Measurements from ENCODE around the gene WDR41.
"Not testable (repeated sequence)": the region's sequence is repeated elsewhere in the genome, so short reads cannot be mapped to it uniquely, and the experiment has no call there.

The WDR41 gene, protein sequence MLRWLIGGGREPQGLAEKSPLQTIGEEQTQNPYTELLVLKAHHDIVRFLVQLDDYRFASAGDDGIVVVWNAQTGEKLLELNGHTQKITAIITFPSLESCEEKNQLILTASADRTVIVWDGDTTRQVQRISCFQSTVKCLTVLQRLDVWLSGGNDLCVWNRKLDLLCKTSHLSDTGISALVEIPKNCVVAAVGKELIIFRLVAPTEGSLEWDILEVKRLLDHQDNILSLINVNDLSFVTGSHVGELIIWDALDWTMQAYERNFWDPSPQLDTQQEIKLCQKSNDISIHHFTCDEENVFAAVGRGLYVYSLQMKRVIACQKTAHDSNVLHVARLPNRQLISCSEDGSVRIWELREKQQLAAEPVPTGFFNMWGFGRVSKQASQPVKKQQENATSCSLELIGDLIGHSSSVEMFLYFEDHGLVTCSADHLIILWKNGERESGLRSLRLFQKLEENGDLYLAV
- 6.8 to 17.0 reads per million in 2 donors for total RNA-seq

DNA sequence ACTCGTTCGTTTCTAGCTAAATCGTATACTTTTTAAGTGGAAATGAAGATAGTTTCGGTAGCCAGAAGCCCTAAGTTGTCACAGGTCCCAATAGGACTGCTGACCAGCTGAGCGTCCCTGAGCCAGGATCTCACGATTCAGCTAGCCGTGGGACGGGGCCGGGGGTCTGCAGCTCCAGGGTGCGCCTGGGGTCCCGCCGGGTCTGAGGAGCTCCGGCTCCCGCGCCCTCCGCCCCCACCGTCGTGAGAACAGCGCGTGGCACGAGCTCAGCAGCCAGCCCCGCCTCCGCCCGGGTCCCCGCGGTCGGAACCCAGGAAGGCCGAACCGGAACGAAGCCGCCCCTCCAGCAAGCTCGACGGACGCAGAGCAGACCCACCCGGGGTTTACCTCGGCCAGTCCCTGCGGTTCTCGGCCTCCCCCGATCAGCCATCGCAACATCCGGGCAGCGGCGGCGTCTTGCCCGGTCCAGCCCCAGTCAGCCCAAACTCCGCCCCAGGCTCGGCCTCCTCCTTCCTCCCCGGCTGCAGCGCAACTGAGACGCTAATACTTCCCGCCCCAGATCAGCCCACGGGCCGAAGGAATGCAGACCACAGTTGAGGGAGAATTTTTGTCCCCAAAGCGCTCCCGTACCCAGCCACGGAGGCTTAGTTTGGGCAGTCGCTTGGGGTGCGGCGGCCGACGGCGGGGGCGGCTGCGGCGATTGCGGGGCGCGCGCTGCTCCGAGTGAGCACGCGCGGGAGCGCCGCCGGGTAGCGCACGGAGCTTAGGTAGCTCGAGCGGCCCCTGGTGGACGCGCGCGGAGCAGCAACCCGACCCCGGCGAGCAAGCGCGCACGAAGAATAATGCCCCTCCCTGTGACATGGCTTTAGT, at the start of gene WDR41:
WDR41 (minus strand) TSS at position 534 of the 870 bp plus-strand sequence; CDS start at position 438, 96 bp downstream.
- peak; percentile 78 for DNase-seq

DNA sequence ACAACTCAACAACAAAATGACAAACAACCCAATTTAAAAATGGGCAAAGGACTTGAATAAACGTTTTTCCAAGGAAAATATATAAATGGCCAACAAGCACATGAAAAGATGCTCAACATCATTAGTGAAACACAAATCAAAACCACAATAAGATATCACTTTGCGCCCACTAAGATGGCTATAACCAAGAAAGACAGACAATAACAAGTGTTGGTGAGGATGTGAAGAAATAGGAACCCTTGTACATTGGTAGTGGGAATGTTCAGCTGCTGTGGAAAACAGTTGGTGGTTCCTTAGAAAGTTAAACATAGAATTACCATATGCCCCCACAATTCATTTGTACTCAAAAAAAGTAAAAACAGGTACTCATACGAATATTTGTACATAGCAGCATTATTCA, 39.2 kb upstream of the WDR41 start:
- no peak for DNase-seq

DNA sequence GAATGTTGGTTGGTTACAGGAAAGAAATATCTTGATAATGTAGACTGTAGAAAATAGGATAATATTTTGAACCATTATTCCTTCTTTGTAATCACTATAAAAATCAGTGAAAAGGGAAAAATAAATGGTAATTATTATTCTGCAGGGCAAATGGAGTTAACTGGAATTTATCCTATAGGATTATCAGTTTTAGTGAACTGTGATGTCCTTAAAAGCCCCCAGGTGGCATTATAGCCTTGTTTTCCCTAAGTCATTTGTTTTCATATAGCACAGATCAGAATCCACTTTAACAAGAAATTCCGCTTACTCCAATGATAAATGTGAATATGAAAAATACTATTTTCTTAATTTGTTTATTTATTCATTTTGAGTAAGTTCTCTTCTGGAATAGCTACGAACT, 26.2 kb upstream of the WDR41 start:
- DNase-seq, result no peak

DNA sequence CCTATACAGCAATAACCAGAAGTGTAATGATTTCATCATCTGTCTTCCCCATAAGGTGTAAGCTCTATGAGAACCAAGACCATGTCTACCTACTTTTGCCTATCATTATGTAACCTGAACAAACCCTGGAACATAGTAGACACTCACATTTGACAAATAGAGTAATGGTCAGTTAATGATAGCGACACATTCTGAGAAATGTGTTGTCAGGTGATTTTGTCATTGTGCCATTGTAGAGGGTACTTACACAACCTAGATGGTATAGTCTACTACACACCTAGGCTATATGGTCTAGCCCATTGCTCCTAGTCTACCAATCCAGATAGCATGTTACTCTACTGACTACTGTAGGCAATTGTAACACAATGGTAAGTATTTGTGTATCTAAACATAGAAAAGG, 22.3 kb upstream of the WDR41 start:
- DNase-seq, result no peak

DNA sequence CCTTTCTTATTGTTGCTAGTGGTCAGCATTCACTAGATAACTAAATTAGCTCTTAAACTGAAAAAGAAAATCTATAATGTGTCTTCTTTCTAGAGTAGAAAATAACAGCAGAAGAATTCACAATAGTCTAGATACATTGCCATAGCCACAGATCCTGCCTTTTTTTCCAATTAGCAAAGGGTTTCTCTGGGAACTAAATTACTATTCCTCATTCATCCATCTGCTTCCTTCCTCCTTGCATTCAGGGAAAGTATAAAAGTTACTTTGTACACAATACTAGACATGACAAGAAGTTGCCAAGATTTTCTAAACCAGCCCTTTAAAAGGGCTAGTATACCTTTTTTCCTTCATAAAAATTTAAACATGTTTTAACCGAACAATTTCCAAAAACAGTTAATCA, 21.2 kb upstream of the WDR41 start:
- no peak for DNase-seq

DNA sequence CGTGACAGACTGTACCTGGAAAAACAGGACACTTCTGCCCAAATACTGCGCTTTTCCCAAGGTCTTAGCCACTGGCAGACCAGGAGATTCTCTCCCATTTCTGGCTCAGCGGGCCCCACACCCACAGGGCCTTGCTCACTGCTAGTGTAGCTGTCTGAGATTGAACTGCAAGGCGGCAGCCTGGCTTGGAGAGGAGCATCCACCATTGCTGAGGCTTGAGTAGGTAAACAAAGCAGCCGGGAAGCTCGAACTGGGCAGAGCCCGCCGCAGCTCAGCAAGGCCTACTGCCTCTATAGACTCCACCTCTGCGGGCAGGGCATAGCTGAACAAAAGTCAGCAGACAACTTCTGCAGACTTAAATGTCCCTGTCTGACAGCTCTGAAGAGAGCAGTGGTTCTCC, 9.0 kb upstream of the WDR41 start:
- not testable (repeated sequence) for DNase-seq

DNA sequence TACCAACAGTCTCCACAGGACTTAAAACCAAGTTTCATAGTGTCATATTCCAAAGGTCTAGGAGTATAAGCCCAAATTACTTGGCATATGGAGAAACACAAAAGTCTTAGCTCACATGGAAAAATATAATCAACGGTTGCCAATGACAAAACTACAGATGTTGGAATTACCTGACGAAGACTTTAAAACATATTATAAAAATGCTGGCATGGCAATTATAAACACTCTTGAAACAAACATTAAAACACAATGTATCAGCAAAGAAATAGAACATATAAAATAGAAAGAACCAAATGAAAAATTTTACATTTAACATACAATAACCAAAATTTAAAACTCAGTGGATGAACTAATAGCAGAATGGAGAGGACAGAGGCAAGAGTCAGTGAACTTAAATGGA, 7.9 kb upstream of the WDR41 start:
- no peak for DNase-seq

DNA sequence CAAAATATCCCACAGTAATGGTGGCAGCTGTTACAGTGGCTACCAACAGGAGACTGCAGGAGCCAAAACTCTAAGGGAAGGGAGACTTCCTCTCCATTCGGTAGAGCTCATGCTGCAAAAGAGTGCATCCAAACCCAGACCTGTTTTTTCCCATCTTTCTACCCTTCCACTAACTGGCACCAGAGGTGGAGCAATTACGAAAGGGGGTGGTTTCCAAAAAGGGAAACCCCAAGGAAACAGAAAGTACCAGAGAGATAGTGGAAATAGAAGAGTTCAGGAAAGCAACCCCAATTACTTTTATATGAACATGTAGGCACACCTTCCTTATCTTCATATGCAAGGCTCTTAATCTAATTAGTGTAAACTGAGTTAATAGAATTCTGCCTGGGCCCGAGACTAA, 7.3 kb upstream of the WDR41 start:
- no peak for DNase-seq

DNA sequence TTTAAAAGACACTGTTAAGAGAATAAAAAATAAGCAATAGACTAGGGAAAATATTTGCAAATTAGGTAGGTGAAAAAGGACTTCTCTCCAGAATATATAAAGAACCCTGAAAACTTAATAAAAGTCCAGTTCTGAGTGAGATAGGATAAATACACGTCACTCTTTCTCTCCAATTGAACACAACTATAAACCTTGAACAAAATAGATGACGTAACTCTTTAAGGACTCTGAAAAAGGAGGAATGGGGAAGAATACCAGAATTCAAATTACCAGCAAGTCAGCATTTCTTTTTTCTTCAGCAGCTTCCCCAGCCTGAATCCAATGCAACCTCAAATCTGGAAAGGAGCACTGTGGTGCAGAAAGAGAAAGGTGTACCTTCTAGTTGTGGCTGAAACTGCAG, 6.8 kb upstream of the WDR41 start:
- no peak for DNase-seq

DNA sequence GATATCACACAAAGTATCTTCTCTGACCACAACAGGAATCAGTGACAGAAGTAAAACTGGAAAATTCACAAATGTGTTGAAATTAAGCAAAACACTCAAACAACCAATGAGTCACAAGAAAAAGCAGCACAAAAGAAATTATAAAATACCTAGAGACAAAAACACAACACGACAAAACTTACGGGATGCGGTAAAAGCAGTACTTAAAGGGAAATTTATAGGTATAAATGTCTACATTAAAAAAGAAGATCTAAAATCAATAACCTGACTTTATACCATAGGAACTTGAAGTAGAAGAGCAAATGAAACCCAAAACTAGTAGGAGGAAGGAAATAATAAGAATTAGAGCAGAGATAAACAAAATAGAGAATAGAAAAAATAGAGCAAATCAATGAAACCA, 2.8 kb upstream of the WDR41 start:
- no peak for DNase-seq

DNA sequence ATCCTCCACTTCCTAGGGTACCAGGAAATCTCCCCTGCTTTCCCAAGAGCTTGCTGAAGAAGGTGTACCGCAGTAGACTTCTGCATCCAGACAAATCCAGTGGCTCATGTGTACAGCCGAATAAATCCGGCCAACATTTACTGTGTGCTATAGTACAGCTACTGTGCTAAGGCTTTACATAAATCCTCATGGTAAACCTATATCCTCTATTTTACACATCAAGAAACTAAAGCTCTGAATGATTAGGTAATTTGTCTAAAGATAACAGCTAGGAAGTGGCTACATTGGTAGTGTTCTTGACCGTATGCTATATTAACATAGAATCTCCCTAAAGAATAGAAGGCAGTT, 511 bp upstream of the WDR41 start:
- DNase-seq, result no peak

DNA sequence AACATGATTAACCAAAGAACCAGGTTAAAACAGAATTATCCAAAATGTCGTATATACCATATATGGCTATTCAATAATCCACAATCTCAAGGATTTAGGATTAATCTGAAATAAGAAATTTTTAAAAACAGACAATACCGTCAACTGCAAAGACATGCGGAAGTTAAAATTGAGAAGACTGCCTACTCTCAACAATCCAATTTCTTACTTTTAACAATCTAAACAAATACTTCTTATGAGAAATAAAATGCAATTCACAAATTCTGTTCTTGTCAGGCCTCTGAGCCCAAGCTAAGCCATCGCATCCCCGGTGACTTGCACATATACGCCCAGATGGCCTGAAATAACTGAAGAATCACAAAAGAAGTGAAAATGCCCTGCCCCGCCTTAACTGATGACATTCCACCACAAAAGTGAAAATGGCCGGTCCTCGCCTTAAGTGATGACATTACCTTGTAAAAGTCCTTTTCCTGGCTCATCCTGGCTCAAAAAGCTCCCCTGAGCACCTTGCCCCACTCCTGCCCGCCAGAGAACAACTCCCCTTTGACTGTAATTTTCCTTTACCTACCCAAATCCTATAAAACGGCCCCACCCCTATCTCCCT, 1.3 kb downstream of the WDR41 start:
- DNase-seq, result not testable (repeated sequence)

DNA sequence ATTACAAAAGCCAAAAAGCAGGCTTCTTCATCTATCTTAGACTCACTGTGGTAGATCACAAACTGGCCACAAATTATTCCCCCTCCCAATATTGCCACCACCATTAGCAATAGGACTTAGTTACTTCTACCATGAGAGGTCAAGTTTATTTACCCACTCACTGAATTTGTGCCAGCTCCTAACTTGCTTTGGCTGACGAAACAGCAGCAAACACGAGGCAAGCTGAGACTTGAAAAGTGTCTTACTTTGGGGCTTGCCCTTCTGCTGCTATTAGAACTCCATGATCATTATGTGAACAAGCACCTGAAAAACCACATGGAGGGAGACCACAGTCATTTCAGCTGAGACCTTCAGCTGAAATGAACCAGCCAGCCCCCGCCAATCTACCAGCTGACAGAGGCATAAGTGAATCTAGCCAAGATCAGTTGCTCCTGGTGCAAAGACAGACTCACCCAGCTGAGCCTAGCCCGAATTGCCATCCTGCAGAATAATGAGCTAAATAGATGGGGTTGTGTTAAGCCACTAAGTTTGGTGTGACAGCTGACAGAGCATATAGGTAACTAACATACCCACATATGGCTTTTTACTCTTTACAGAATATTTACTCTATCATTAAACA, 5.7 kb downstream of the WDR41 start:
- no peak for DNase-seq

DNA sequence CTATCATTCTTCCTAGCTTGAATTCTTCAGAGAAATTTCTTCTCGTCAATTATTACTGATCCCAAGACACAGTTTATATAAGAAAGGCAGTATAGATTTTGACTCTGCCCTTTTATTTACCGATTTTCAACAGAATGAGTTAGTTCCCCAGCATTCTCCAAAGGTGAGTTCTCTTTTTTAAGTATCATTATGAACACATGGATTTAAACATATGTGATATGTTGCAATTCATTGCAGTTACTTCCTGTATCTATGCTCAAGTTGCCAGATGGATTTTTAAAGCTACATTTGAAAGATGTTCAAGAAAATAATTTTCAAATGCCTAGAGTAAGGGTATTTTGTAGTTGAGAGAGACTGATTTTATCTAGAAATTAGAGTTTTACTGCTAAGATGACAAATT, 8.4 kb downstream of the WDR41 start:
- DNase-seq, result no peak

DNA sequence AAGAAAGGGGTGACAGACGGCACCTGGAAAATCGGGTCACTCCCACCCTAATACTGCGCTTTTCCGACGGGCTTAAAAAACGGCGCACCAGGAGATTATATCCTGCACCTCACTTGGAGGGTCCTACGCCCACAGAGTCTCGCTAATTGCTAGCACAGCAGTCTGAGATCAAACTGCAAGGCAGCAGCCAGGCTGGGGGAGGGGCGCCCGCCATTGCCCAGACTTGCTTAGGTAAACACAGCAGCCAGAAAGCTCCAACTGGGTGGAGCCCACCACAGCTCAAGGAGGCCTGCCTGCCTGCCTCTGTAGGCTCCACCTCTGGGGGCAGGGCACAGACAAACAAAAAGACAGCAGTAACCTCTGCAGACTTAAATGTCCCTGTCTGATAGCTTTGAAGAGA, 17.1 kb downstream of the WDR41 start:
- DNase-seq, result not testable (repeated sequence)

DNA sequence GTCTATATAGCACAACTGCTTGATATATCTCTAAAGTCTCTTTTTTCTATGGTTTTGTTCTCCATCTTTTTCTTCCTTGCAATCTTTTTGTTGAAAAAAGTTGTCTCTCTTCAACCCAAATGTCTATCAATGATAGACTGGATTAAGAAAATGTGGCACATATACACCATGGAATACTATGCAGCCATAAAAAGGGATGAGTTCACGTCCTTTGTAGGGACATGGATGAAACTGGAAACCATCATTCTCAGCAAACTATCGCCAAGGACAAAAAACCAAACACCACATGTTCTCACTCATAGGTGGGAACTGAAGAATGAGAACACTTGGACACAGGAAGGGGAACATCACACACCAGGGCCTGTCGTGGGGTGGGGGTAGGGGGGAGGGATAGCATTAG, 23.2 kb downstream of the WDR41 start:
- not testable (repeated sequence) for DNase-seq

DNA sequence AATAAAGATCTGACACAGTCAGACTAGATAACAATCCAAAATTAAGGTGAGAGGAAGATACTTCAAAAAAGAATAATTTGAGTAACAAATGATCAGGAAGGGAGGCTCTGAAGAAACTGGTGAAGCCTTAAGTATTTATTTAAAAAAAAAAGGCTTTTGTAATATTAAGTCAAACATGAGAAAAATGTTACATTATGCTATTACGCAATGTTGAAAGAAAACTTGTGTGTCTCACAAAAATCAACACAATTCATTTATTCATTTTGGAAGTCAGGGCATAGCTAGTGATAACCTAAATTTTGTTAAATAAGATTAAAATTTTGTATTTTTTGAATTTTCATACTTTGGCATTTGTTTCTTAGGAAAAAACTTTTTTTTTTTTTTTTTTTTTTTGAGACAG, 28.2 kb downstream of the WDR41 start:
- DNase-seq, result no peak

DNA sequence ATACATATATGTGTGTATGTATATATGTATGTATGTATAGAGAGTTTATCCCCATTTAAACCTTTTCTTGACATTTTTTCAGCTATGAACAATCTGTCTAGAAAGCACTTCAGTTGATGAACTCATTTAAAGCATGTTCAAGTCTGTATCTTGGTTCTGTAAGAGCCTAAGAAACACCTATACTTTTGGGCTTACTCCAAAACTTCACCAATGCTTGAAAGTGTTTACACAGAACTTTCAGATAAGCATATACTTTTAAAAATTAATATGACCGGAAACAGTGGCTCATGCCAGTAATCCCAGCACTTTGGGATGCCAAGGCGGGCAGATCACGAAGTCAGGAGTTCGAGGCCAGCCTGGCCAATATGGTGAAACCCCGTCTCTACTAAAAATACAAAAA, 30.8 kb downstream of the WDR41 start:
- no peak for DNase-seq

DNA sequence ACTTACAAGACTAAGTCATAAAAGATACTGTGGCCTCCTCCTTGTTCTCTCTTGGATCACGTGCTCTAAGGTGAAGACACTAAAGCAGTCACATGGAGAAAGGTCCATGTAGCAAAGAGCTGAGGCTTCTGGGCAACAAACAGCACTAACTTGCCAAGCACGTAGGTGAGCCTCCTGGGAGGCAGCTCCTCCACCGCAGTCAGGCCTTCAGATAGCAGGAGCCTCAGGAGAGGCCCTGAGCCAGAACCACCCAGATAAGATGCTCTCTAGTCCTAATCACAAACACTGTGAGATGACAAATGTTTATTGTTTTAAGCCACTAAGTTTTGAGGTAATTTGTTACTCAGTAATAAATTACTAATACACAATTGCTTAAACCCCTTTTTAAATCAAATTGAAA, 38.0 kb downstream of the WDR41 start:
- DNase-seq, result no peak

DNA sequence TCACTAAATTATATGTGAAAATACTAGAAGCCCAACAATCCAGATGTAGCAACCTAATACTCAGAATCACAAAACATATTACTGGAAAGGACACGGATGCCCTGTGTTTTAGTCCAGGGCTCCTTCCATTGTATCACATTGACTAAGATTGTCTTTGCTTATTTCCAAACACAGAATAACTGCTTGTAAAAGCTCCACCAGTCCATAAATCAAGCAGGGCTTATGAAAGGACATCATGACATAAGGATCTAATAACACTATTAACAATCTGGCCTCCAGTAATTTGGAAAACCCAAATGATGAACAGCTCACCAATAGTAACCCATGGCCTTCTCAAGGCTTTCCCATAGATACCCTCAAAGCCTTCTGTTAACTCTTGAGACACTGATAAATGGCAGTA, 39.8 kb downstream of the WDR41 start:
- no peak for DNase-seq

DNA sequence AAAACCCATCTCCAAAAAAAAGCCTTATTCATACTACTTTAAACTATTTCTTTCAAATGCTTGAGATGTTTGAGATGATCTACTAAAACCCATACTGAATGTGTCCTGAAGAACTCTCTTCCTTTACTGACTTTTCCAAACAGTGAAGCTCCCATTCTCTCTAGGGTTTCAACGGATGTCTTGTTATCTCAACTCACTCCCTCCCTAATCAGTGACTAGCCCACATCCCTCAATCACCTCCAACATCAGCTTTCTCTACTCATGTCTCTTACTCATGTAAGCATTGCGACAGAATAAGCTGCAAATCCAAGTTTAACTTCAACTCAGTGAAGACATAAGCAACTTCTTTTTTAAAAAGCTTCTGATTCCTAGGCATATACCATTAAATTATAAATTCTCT, 42.1 kb downstream of the WDR41 start:
- DNase-seq, result no peak

DNA sequence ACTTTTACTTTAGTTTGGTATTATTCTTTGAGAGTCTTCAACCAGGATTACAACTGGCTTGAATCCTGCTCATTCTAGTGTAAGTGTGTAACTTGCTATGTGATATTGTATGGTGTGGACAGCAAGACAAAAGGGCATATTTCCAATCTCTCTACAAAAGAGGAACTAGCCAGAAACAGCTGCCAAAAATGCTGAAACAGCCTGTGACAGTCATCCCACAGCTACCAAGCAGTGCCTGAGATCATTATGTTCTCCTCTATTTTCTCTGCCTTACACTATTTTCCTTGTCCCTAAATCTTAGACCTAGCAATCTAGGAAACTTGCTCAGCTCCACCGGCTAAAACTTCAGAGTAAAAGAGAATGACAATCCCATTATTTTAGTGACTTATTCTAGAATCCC, 42.8 kb downstream of the WDR41 start:
- no peak for DNase-seq

DNA sequence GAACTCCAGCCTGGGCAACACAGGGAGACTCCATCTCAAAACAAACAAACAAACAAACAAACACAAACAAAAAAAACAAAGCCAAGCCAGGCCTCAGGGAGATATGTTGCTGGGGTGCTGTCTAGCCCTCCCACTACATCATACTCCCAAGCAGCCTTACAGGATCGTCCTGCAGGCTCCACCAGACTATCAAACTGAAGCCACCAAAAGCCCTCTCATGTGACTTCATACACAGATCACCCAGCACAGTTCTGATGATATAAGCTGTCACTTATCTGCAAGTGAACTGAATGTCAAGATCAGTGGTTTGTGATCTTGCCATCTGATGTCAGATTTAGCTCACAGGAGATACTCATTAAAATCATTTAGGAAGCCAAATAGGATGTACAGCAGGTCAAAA, 43.3 kb downstream of the WDR41 start:
- no peak for DNase-seq
